ENCODE data around the gene NUP93.

The NUP93 gene

DNA sequence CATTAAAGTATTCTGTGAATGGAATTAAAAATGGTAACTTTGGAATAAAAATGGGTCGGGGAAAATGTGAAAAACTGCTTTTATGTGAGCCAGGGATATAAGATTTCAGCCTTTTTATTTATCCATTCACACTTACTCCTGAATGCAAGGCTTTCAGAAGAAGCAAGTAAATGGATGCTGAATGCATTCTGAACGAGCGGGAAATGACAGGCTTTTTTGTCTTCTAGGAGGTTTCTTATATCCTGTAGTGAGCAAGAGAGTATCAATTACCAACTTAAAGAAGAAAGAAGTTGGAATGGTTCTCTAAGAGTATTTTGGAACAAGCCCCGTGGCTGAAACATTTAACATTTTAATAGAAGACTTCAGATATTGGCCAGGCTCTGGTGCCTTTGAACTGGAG, 36.0 kb downstream of the NUP93 start:
- H3K27me3 ChIP-seq (replicated peaks), result no peaks in the 10 kb centered on the region
- TF ChIP-seq, protein P1, sequence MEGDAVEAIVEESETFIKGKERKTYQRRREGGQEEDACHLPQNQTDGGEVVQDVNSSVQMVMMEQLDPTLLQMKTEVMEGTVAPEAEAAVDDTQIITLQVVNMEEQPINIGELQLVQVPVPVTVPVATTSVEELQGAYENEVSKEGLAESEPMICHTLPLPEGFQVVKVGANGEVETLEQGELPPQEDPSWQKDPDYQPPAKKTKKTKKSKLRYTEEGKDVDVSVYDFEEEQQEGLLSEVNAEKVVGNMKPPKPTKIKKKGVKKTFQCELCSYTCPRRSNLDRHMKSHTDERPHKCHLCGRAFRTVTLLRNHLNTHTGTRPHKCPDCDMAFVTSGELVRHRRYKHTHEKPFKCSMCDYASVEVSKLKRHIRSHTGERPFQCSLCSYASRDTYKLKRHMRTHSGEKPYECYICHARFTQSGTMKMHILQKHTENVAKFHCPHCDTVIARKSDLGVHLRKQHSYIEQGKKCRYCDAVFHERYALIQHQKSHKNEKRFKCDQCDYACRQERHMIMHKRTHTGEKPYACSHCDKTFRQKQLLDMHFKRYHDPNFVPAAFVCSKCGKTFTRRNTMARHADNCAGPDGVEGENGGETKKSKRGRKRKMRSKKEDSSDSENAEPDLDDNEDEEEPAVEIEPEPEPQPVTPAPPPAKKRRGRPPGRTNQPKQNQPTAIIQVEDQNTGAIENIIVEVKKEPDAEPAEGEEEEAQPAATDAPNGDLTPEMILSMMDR (IDR thresholded peaks at IDR 0.05; ENCODE audit: low read depth, low read length, missing control alignments), result no peak
- H3K36me3 ChIP-seq (replicated peaks), result no peaks in the 10 kb centered on the region
- no peak overlapping the region for H3K4me3 ChIP-seq (ENCODE audit: low read depth, low read length)
- no peak overlapping the region for H3K27ac ChIP-seq
- DNase-seq, result no peak
- in situ Hi-C loops (cut with HindIII; ENCODE audit: low pct_ligation_motif_present, low sequenced_read_pairs), result no loop called here

DNA sequence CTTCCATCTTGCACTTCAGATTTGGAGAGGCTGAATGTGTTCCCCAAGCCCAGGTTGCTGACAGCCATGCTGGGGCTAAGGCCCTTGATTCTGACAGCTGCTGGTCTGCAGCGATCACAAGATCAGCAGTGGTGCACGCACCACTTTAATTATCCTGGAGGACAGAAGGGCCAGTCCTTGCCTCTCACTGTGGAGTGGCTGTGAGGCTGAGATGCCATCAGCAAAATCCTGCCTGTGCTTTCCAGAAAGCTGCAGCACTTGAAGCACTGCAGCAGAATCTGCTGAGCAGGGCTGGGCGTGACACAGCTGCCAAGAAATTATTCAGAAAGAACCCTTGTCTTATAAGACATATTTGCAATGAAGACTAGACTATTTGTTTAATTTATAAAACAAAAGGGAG, 37.1 kb downstream of the NUP93 start:
- no peak overlapping the region for H3K27ac ChIP-seq
- no peak overlapping the region for H3K4me3 ChIP-seq (ENCODE audit: low read depth, low read length)
- TF ChIP-seq, protein P1 (IDR thresholded peaks at IDR 0.05; ENCODE audit: low read depth, low read length, missing control alignments), result no peak
- in situ Hi-C loops (cut with HindIII; ENCODE audit: low pct_ligation_motif_present, low sequenced_read_pairs), result no loop called here
- no peak for DNase-seq
- H3K36me3 ChIP-seq (replicated peaks), result no peaks in the 10 kb centered on the region
- H3K27me3 ChIP-seq (replicated peaks), result no peaks in the 10 kb centered on the region

DNA sequence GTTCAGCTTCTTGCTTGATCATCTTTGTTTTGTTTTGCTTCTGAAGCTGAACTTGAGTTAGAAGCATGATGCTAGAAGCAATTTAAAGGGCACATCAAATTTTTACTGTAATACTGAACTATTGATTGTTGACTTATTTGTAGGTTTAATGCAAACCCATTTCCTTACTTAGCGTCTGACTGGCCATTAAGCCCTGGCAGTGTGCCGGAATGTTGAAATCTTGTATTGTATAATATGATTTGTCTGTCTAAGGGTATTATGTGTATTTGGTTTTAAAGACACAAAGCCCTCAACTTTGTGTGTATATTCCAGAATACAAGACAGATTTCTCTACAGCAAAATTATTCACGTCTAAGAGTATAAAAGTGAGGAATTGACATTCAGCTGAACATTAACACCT, 39.7 kb downstream of the NUP93 start:
- in situ Hi-C loops (cut with HindIII; ENCODE audit: low pct_ligation_motif_present, low sequenced_read_pairs), result no loop called here
- H3K36me3 ChIP-seq (replicated peaks), result no peaks in the 10 kb centered on the region
- no peak overlapping the region for H3K4me3 ChIP-seq (ENCODE audit: low read depth, low read length)
- no peak overlapping the region for H3K27ac ChIP-seq
- DNase-seq, result no peak
- TF ChIP-seq, protein P1 (IDR thresholded peaks at IDR 0.05; ENCODE audit: low read depth, low read length, missing control alignments), result no peak
- H3K27me3 ChIP-seq (replicated peaks), result no peaks in the 10 kb centered on the region

DNA sequence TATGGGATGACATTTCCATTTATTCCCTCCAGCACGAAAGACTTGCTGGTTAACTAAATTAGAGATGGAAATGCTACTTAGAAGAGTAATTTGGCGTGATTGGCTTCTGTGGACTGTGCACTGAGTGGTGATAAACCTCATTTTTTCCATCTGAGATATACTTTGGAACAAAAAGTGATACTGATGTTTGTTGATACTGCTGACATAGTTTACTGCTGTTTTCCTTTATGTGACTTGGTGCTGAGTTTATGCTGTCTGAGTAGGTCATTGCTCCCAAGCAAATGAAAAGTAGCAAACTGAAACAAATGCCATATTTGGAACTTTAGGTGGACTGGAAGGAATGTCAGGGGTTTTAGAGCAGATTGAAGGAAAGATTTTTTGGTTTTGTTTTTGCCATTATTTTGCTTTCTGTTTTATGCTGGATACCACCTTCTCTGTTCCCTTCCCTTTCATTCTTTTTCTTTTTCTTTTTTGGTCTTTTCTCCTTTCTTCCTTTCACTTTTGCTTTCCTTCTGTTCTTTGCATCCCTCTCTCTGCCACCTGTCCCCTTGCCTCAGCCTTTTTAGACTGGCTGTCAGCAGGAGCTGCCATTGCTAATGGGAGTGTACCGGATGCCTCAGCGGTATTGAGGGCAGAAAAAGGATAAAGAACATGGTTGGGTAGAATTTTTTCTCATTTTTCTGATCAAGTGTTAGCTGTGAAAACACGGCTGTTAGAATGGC, 41.8 kb downstream of the NUP93 start:
- Histone ChIP-seq H3K27ac (no peak overlapping the region), H3K4me3 (ENCODE audit: low read depth, low read length) (no peak overlapping the region), H3K36me3 (replicated peaks) (no peaks in the 10 kb centered on the region), H3K27me3 (replicated peaks) (no peaks in the 10 kb centered on the region)
- no peak for DNase-seq
- TF ChIP-seq, protein P1 (IDR thresholded peaks at IDR 0.05; ENCODE audit: low read depth, low read length, missing control alignments), result no peak
- in situ Hi-C loops (cut with HindIII; ENCODE audit: low pct_ligation_motif_present, low sequenced_read_pairs), result no loop called here

DNA sequence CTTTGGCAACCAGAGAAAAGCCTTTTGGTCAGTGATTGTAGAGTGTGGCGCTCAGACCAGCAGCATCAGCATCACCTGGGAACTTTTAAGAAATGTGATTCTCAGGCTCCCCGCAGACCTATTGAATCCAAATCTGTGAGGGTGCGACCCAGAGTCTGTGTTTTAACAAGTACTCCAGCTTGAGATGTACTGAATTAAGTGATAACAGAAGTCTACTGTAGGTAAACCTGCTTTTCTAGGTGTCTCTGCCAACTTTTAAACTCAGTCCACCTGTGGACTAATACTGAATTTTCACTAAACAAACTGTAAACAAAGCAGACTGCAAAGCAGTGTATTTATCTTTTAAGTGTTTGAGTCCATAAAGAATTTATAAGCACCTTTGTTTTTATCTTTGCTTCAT, 43.6 kb downstream of the NUP93 start:
- TF ChIP-seq, protein P1 (IDR thresholded peaks at IDR 0.05; ENCODE audit: low read depth, low read length, missing control alignments), result no peak
- DNase-seq, result no peak
- Histone ChIP-seq H3K27me3 (replicated peaks) (no peaks in the 10 kb centered on the region), H3K4me3 (ENCODE audit: low read depth, low read length) (no peak overlapping the region), H3K36me3 (replicated peaks) (no peaks in the 10 kb centered on the region), H3K27ac (no peak overlapping the region)
- in situ Hi-C loops (cut with HindIII; ENCODE audit: low pct_ligation_motif_present, low sequenced_read_pairs), result no loop called here

Measured in brain microvascular endothelial cell (primary cell).